Measurements from ENCODE around the gene TMEM196. TPM values are rescaled to one million over a fixed set of nuclear protein-coding genes. Genes with fewer than 3 reads are reported as not detected.

The TMEM196 gene
- total RNA-seq, 1 donor from 2014 or later, result not detected

DNA sequence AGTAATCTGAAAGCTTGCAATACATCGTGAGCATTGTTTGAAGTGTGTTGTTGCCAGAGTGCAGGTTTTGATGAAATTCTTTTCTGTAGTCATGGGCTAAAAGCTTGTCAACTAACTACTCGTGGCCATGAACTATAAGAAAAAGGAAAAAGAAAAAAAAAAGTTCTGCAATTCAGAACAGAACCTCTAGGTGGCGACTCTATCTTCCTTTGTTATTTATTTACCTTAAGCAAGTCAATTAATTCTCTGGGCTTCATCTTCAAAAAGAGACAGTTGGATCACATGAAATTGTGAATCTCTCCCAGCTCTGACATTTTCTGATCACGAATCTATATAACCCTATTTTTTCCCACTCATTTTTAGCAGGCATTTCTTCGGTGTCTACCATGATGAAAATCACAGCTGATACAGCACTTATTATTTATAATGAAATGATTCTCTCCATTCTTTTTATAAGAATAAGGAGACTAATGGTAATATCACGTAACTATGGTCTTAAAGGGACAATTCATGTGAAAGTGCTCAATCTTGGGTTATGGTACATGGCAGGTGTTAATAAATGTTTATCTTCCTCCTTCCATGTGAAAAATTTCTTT lies 18.8 kb downstream of the TMEM196 start:
- no peaks in the 10 kb centered on the region for H3K27me3 ChIP-seq (ENCODE audit: control insufficient read depth, insufficient read depth, low read length)
- no peak for DNase-seq (ENCODE audit: low read depth)
- H3K36me3 ChIP-seq (ENCODE audit: control insufficient read depth, insufficient read depth, low read length), result no peaks in the 10 kb centered on the region
- TF ChIP-seq, protein P1, sequence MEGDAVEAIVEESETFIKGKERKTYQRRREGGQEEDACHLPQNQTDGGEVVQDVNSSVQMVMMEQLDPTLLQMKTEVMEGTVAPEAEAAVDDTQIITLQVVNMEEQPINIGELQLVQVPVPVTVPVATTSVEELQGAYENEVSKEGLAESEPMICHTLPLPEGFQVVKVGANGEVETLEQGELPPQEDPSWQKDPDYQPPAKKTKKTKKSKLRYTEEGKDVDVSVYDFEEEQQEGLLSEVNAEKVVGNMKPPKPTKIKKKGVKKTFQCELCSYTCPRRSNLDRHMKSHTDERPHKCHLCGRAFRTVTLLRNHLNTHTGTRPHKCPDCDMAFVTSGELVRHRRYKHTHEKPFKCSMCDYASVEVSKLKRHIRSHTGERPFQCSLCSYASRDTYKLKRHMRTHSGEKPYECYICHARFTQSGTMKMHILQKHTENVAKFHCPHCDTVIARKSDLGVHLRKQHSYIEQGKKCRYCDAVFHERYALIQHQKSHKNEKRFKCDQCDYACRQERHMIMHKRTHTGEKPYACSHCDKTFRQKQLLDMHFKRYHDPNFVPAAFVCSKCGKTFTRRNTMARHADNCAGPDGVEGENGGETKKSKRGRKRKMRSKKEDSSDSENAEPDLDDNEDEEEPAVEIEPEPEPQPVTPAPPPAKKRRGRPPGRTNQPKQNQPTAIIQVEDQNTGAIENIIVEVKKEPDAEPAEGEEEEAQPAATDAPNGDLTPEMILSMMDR (IDR thresholded peaks at IDR 0.05; ENCODE audit: insufficient read depth, low read length, poor library complexity, severe bottlenecking), result peak; percentile 54
- H3K4me3 ChIP-seq (ENCODE audit: low read depth, low read length), result no peak overlapping the region

DNA sequence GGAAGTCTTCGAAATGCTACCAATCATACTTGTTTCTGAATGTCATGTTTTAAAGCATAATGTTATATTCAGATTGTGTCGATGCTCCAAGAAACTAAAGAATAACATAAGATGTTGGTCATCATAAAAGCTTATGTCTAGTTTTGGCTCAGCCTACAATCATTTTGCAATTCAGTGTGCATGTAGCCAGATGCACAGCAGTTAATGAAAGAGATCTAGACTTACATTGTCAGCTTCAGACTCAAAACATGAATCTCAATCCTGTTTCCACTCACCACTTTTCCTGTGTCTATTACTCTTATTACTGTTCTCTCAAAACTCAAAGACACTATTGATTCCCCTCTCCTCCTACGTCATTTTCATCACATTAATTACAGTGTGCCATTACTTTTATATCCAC lies 21.4 kb downstream of the TMEM196 start:
- Histone ChIP-seq H3K27me3 (ENCODE audit: control insufficient read depth, insufficient read depth, low read length) (no peaks in the 10 kb centered on the region), H3K4me3 (ENCODE audit: low read depth, low read length) (no peak overlapping the region), H3K36me3 (ENCODE audit: control insufficient read depth, insufficient read depth, low read length) (no peaks in the 10 kb centered on the region)
- TF ChIP-seq, protein P1 (IDR thresholded peaks at IDR 0.05; ENCODE audit: insufficient read depth, low read length, poor library complexity, severe bottlenecking), result no peak
- no peak for DNase-seq (ENCODE audit: low read depth)

DNA sequence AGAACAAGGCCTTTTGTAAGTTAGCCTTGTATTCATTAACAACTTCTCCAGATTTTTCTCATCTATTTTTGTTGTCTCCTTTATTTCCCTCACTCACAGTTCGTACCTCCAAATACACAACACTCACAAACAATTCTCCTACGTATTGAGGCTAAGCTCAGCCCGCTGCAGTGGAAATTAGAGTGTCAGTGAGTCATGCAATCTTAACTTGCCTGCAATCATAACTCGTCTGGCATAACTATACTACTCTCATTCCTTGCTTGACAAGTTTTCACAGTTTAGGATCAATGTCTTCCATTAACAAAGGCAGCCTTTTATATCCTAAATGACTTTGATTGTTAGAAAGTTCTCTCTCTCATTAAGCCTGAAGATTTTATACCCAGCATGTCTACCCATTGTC lies 23.8 kb downstream of the TMEM196 start:
- no peaks in the 10 kb centered on the region for H3K36me3 ChIP-seq (ENCODE audit: control insufficient read depth, insufficient read depth, low read length)
- no peak for DNase-seq (ENCODE audit: low read depth)
- H3K4me3 ChIP-seq (ENCODE audit: low read depth, low read length), result no peak overlapping the region
- H3K27me3 ChIP-seq (ENCODE audit: control insufficient read depth, insufficient read depth, low read length), result no peaks in the 10 kb centered on the region
- TF ChIP-seq, protein P1 (IDR thresholded peaks at IDR 0.05; ENCODE audit: insufficient read depth, low read length, poor library complexity, severe bottlenecking), result no peak

DNA sequence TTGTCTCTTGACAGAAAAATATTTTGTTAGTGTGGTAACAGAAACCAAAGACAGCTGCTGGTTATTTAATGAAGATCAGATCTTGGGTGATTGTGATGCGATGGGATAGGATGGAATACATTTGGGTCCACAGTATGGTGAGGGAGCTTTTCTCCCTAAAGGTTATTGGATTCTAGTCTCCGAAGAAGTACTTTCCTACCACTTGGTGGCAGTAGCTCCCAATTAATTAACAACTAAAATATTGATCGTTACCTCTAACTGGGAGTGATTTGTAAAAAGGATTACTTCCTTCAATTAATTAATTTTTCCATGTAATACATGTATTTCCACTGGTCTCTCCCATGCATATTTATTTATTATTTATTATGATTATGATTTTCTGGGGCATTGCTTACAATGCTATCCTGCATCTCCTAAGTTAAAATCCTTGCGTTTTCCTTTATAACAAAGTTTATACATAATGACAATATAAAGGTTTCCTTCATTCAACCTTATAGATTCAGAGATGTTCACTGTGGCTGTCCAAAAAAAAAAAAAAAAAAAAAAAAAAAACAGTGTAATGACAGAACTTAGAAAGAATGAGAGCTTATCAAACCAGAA lies 25.6 kb downstream of the TMEM196 start:
- TF ChIP-seq, protein P1 (IDR thresholded peaks at IDR 0.05; ENCODE audit: insufficient read depth, low read length, poor library complexity, severe bottlenecking), result peak; percentile 55
- DNase-seq (ENCODE audit: low read depth), result peak; percentile 28
- no peak overlapping the region for H3K4me3 ChIP-seq (ENCODE audit: low read depth, low read length)
- no peaks in the 10 kb centered on the region for H3K36me3 ChIP-seq (ENCODE audit: control insufficient read depth, insufficient read depth, low read length)
- no peaks in the 10 kb centered on the region for H3K27me3 ChIP-seq (ENCODE audit: control insufficient read depth, insufficient read depth, low read length)

DNA sequence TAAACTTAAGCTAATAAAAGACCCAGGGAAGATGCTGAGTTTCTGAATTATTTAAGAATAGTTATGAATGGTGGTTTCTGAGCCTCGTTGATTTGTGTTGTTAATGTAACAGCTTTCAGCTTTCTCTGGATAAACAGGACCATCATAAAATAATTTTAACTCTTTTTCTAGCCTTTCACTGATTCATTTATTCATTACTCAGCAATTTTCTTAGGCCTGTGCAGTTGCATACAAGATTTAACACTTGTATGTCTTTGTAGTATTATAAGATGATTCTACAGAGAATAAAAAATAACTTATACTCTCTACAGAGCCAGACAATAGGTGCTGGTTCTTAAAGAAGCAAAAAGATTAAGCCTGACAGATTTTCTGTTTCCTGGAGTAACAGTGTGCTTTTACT lies 29.3 kb downstream of the TMEM196 start:
- H3K27me3 ChIP-seq (ENCODE audit: control insufficient read depth, insufficient read depth, low read length), result no peaks in the 10 kb centered on the region
- DNase-seq (ENCODE audit: low read depth), result no peak
- no peaks in the 10 kb centered on the region for H3K36me3 ChIP-seq (ENCODE audit: control insufficient read depth, insufficient read depth, low read length)
- no peak overlapping the region for H3K4me3 ChIP-seq (ENCODE audit: low read depth, low read length)
- TF ChIP-seq, protein P1 (IDR thresholded peaks at IDR 0.05; ENCODE audit: insufficient read depth, low read length, poor library complexity, severe bottlenecking), result no peak

DNA sequence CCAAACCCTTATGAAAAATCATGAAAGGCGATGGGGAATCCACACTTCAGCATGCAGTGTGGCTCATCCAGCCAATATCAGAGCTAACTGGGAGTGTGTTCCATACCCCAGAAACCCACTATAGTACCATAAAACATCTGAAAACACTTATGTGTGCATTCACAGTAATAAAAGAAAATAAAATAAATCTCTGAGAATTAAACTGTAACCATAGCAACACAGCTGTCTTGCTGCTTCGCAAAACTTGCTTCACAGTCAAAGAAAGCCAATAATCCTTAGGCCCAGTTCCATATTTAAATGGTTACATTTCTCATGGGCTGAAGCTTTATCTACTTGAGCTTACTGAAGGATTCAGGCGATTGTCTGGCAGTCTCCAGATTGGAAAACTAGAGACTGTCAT lies 44.7 kb downstream of the TMEM196 start:
- DNase-seq (ENCODE audit: low read depth), result no peak
- TF ChIP-seq, protein P1 (IDR thresholded peaks at IDR 0.05; ENCODE audit: insufficient read depth, low read length, poor library complexity, severe bottlenecking), result no peak
- Histone ChIP-seq H3K4me3 (ENCODE audit: low read depth, low read length) (no peak overlapping the region), H3K27me3 (ENCODE audit: control insufficient read depth, insufficient read depth, low read length) (no peaks in the 10 kb centered on the region), H3K36me3 (ENCODE audit: control insufficient read depth, insufficient read depth, low read length) (no peaks in the 10 kb centered on the region)

Data from kidney epithelial cell (primary cell).